Activated T-cell treated with anti-CD3 and anti-CD28 coated beads, Interleukin-2, amount 50 U/mL, for 4 hours (primary cell): ENCODE results near the gene SSX2IP. TPM values are rescaled to one million over a fixed set of nuclear protein-coding genes. Genes with fewer than 3 reads are reported as not detected.
"Not testable (repeated sequence)": the region's sequence is repeated elsewhere in the genome, so short reads cannot be mapped to it uniquely, and the experiment has no call there.

Experiments
- ATAC-seq, 2 donors: fragments of 200-7000 bp; cut with Tn5 transposase; one replicate each; pipeline ENCODE4 v1.10.0; 2021
- DNase-seq: peaks from one replicate; pipeline ENCODE4 v3.0.0-alpha.2; 2020
- H3K27me3 Mint-ChIP-seq: one replicate; pipeline ENCODE4 v1.8.0; 2021; ENCODE audit warnings: low read depth, mixed read lengths
- H3K36me3 Mint-ChIP-seq: one replicate; pipeline ENCODE4 v1.8.0; 2022; ENCODE audit warnings: mixed read lengths; ENCODE audit not compliant: insufficient read depth
- H3K4me1 Mint-ChIP-seq: one replicate; pipeline ENCODE4 v1.8.0; 2021; ENCODE audit warnings: low read depth, mixed read lengths
- H3K4me3 Mint-ChIP-seq: one replicate; pipeline ENCODE4 v1.8.0; 2021; ENCODE audit warnings: mild to moderate bottlenecking, moderate library complexity, mixed read lengths
- H3K9me3 Mint-ChIP-seq: one replicate; pipeline ENCODE4 v1.8.0; 2021; ENCODE audit warnings: mixed read lengths
- total RNA-seq, 3 donors: library from RNA; stranded (reverse); gene quantifications; one replicate each; pipeline ENCODE4 v1.2.1, GENCODE V29; 2021

The SSX2IP gene
- total RNA-seq, 3 donors from 2014 or later: 5.7 to 8.7 (median 8.4) TPM

DNA sequence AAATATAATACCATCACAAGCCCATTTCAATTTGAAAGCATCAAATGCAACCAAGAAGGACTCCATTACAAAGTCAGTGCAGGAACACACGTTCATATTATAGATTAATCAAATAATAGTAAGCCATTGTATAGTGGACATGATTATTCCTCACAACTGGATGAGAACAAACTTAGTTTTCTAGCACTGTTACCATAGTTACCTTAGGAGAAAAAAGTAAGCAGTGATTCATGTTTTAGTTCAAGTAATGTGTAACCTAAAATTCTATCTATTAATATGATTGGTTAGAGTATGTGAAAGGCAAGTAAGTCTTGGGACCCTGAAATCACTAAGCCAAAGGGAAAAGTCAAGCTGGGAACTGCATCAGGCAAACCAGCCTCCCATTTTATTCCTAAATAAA, 15.2 kb downstream of the SSX2IP start:
- Mint-ChIP-seq H3K4me1 (peaks cover 16% of the 10 kb centered on the region), H3K36me3 (peaks cover 2% of the 10 kb centered on the region), H3K27me3 (no peaks in the 10 kb centered on the region), H3K4me3 (no peak overlapping the region), H3K9me3 (no peaks in the 10 kb centered on the region)
- DNase-seq (no peak), ATAC-seq (no peak)

DNA sequence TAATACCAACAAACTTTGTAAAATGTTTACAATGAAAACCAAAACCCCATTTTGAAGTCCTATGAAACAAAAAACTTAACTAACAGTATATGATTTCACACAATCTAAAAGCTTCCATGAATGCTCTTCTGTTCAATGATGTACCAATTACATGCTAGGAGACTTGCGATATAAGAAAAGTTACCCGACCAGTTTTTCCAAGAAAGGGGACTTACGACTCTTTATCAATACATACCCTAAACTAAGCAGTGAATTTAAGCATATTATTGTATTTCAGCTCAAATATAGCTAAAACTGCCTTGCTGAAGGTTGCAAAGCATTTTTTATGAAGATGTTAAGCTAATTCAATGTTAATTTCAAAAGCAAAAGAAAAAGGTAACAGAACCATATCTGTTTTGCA, 15.6 kb downstream of the SSX2IP start:
- H3K4me3 Mint-ChIP-seq: no peak overlapping the region
- no peaks in the 10 kb centered on the region for H3K27me3 Mint-ChIP-seq
- no peak for DNase-seq
- H3K4me1 Mint-ChIP-seq: peaks cover 16% of the 10 kb centered on the region
- peaks cover 5% of the 10 kb centered on the region for H3K36me3 Mint-ChIP-seq
- no peak for ATAC-seq
- H3K9me3 Mint-ChIP-seq: no peaks in the 10 kb centered on the region

DNA sequence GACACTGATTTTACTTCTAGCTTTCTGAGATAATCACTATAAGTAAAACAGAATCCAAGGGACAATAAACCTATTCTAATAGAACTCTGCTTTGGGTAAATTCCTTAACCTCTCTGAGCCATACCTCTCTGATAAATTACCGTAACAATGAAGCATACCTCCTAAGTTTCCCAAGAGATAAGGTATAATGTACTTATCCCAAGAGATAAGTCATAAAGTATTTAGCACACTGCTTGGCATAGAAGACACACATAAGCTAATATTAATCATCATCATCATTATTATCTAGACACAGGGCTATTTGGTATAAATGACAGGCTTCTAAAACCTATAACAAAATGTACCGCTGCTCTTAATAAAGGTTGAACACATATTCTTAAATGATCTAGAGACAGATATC, 16.2 kb downstream of the SSX2IP start:
- no peaks in the 10 kb centered on the region for H3K9me3 Mint-ChIP-seq
- DNase-seq (no peak), ATAC-seq (no peak)
- H3K36me3 Mint-ChIP-seq: peaks cover 6% of the 10 kb centered on the region
- H3K27me3 Mint-ChIP-seq: no peaks in the 10 kb centered on the region
- H3K4me1 Mint-ChIP-seq: peaks cover 16% of the 10 kb centered on the region
- H3K4me3 Mint-ChIP-seq: no peak overlapping the region

DNA sequence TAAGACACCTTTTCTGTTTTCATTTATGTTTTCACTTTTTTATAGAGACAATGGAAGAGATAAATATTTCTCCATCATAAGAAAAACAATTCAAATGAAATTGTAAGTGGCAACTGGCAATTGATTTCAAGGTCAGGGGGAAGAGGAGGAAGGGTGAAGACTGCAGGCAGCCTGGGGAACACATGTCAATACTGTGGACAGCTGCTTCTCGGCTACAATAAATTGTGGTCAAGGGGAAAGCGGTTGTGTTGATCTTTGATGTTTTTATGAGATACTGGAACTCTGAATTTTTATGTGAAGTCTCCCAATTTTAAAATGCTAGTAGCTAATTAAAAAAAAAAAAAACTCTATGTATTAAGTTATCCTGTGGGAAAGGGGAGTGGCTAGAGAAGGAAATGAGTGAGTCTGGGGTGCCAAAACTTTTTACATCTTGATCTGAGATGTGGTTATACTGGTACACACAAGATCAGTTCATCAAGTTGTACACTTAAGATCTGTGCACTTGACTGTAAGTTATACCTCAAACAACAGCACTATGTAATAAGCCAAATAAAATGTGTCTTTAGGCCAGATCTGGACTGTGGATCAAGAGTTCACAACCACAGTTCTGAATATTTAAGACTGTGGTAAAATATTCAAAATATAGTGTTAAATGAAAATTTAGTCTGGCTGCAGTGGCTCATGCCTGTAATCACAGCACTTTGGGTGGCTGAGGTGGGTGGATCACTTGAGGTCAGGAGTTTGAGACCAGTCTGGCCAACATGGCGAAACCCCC, 18.0 kb downstream of the SSX2IP start:
- no peaks in the 10 kb centered on the region for H3K9me3 Mint-ChIP-seq
- H3K27me3 Mint-ChIP-seq: no peaks in the 10 kb centered on the region
- H3K4me3 Mint-ChIP-seq: no peak overlapping the region
- no peak for ATAC-seq
- no peak for DNase-seq
- peaks cover 4% of the 10 kb centered on the region for H3K36me3 Mint-ChIP-seq
- peaks cover 16% of the 10 kb centered on the region for H3K4me1 Mint-ChIP-seq

DNA sequence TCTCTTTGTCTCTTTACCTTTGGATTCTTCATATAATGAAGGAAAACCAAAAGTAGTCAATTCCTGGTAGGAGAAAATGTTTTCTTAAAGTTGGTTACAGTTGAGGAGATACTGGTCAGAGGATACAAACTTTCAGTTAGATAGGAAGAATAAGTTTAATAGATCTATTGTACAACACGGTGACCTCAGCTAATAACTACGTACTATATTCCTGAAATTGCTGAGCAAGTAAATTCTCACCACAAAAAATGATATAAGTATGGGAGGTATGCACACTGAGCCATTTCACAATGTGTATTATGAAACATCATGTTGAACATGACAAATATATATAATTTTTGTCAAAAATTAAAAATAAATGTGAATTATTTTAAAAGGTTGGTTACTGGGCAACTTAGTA, 20.4 kb downstream of the SSX2IP start:
- no peak for ATAC-seq

DNA sequence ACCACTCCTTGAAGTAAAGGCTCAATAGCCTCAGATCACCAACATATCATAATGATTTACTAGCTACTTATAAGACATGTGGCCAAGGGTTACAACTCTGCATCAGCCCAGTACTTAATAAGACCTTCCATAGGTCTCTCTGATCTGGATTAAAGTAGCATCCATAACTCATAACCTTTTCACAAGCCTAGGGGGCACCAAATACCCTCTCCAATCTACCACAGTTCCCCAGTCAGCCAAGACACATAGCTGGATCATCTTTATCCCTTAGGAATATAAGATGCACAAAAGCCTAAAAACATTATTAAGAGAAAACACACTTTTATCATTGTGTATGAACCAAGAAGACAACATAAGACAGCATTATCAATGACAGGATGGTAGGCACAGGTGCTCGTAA, 22.1 kb downstream of the SSX2IP start:
- peaks cover 5% of the 10 kb centered on the region for H3K36me3 Mint-ChIP-seq
- no peaks in the 10 kb centered on the region for H3K27me3 Mint-ChIP-seq
- DNase-seq (no peak), ATAC-seq (no peak)
- H3K9me3 Mint-ChIP-seq: no peaks in the 10 kb centered on the region
- H3K4me1 Mint-ChIP-seq: peaks cover 5% of the 10 kb centered on the region
- no peak overlapping the region for H3K4me3 Mint-ChIP-seq

More for the DNA sequence above, 20.4 kb downstream of the SSX2IP start:
- DNase-seq: no peak
- H3K4me3 Mint-ChIP-seq: no peak overlapping the region
- no peaks in the 10 kb centered on the region for H3K9me3 Mint-ChIP-seq
- no peaks in the 10 kb centered on the region for H3K27me3 Mint-ChIP-seq
- H3K4me1 Mint-ChIP-seq: peaks cover 16% of the 10 kb centered on the region
- peaks cover 5% of the 10 kb centered on the region for H3K36me3 Mint-ChIP-seq

DNA sequence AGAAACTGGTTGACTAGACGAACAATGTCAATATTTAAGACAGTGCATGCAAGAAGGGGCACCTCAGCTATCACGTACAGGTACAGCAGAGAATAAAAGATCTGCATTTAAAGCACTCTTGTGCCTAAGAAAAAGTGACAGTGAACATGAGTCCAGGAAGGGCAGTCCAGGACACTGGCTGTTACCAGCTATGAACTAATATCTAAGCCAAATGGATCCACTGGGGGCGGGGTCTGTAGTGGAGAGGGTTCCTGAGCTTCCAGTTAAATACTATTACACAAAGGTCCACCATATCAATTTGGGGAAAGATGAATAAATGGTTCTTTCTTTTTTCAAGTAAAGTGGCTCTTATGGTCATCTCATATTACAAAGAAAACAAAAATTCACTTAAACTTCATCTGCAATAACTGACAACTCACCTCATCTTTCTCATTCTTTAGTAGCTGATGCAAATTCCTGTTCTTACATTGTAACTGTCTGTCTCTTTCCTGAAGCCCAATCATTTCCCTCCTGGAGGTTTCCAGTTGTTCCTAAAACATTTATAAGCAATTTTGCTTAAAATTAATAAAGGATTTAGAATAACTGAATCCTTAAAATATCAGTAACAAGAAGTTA, 24.5 kb downstream of the SSX2IP start:
- no peak for ATAC-seq
- no peak overlapping the region for H3K4me3 Mint-ChIP-seq
- no peaks in the 10 kb centered on the region for H3K9me3 Mint-ChIP-seq
- H3K27me3 Mint-ChIP-seq: no peaks in the 10 kb centered on the region
- peaks cover 9% of the 10 kb centered on the region for H3K36me3 Mint-ChIP-seq
- no peak for DNase-seq
- no peaks in the 10 kb centered on the region for H3K4me1 Mint-ChIP-seq

DNA sequence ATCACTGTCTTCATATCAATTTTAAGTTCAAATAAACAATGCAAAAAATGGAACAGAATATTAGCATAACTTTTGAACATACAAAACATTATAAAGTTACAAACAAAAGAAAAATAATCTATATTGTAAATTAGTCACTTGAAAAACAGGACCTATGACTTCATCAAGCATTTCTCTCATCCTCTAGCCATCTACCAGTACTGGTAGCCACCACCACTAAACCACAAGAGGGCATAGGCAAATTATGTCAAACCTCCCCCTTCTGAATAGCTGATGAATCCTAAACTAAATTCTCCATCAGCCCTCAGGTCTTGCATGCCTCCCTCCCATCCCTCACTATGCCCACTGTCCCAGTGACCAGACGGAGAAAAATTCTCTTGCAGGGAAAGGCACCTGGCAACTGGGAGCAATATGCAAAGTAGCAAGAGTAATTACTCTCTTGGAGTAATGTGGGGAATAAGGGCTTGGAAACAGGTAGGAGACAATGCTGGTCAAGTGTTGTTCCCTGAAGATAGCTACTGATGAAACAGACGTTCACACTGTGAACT, 37.1 kb downstream of the SSX2IP start:
- ATAC-seq: no peak
- DNase-seq: no peak
- Mint-ChIP-seq H3K4me1 (no peaks in the 10 kb centered on the region), H3K4me3 (no peak overlapping the region), H3K27me3 (no peaks in the 10 kb centered on the region), H3K36me3 (peaks cover 25% of the 10 kb centered on the region), H3K9me3 (no peaks in the 10 kb centered on the region)

DNA sequence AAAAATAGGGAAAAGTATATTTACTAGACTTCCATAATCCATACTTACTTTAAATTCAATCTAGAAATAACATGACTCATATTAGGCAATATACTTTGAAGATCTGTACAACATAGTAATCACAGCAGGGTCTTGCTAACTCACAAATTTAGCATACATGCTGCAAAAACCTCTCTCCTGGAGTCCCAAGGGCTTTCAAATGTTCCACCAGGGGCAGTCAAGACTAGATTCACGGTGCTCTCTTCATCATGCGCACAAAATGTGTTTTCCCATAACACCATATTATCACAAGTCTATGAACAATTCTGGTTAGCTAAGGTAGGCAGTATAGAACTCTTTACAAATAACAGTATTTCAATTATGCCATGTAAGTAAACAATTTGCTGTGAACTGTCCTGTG, 45.8 kb downstream of the SSX2IP start:
- Mint-ChIP-seq H3K4me3 (no peak overlapping the region), H3K27me3 (no peaks in the 10 kb centered on the region), H3K9me3 (no peaks in the 10 kb centered on the region), H3K4me1 (no peaks in the 10 kb centered on the region), H3K36me3 (peaks cover 9% of the 10 kb centered on the region)
- ATAC-seq (no peak), DNase-seq (no peak)

DNA sequence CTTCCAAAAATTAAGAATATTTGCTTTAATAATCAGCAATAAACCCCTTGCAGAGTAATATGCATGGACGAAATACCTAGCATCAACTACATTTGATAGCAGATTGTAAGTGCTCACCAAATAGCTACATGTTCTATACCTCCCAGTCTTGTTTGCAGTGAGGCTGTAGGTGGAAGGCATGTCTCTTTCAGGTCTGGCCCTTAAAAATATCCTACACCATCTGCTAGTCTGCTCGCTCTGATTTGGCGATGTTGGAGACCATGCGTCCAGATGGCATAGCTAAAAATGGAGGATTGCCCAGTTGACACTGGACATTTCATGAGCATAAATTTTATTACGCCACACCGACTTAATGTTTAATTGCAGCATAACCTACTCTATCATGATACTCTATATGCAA, 47.1 kb downstream of the SSX2IP start:
- Mint-ChIP-seq H3K36me3 (peaks cover 9% of the 10 kb centered on the region), H3K9me3 (no peaks in the 10 kb centered on the region), H3K27me3 (no peaks in the 10 kb centered on the region), H3K4me3 (no peak overlapping the region), H3K4me1 (no peaks in the 10 kb centered on the region)
- ATAC-seq (no peak), DNase-seq (no peak)

DNA sequence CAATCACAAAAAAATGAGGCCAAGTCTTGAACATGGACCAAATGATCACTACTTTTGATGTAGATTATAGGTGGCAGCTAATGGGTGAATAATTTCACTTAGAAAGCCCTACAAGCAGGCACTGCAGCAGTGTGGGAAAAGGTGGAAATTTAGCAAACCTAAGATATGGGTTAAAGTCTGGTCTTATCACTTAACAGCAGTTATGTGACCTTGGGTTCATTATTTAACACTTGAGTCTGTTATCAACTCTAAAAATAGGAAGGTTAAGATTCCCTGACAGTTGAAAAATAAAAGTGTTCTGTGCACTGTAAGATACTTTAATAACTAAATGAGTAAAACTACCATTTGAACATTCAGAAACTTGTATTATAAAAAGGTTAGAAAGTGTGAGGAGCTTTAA, 47.5 kb downstream of the SSX2IP start:
- Mint-ChIP-seq H3K9me3 (no peaks in the 10 kb centered on the region), H3K4me3 (no peak overlapping the region), H3K36me3 (peaks cover 9% of the 10 kb centered on the region), H3K27me3 (no peaks in the 10 kb centered on the region), H3K4me1 (no peaks in the 10 kb centered on the region)
- DNase-seq (no peak), ATAC-seq (no peak)

DNA sequence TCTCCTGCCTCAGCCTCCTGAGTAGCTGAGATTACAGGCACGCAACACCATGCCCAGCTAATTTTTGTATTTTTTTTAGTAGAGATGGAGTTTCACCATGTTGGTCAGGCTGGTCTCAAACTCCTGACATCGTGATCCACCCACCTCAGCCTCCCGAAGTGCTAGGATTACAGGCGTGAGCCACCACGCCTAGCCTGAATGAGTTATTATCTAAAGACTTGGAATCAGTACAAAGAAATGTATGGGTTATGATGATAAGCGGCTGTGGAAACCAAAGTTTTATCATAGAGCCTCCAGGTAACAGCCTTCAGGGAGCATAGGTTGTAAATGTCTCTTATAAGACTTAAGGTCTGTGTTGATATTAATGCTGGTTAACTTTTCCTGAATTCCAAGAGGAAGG, 50.5 kb downstream of the SSX2IP start:
- H3K36me3 Mint-ChIP-seq, DNase-seq, ATAC-seq: not testable (repeated sequence)

DNA sequence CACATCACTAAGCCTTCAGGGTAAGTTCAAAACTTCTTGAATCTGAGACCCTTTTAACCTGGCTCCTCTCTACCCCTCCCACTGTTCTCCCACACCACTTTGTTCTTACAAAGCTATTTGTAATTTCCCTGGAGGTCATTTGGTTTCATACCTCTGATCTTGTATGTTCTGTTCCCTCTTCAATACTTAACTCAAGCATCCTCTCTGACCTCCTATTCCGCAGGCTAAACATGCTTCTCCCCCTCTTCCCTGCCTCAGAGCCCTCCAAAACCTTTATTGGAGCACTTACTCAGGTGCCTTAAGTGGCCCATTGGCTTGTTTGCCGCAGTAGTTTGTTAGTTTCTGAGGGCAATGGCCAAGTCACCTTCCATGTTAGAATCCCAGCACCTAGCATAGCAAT, 54.8 kb downstream of the SSX2IP start:
- DNase-seq: no peak
- Mint-ChIP-seq H3K4me1 (no peaks in the 10 kb centered on the region), H3K4me3 (no peak overlapping the region), H3K36me3 (no peaks in the 10 kb centered on the region), H3K9me3 (no peaks in the 10 kb centered on the region), H3K27me3 (peaks cover 4% of the 10 kb centered on the region)
- no peak for ATAC-seq

More for the DNA sequence above, 50.5 kb downstream of the SSX2IP start:
- not testable (repeated sequence) for H3K4me3 Mint-ChIP-seq, H3K4me1 Mint-ChIP-seq, H3K9me3 Mint-ChIP-seq, H3K27me3 Mint-ChIP-seq

DNA sequence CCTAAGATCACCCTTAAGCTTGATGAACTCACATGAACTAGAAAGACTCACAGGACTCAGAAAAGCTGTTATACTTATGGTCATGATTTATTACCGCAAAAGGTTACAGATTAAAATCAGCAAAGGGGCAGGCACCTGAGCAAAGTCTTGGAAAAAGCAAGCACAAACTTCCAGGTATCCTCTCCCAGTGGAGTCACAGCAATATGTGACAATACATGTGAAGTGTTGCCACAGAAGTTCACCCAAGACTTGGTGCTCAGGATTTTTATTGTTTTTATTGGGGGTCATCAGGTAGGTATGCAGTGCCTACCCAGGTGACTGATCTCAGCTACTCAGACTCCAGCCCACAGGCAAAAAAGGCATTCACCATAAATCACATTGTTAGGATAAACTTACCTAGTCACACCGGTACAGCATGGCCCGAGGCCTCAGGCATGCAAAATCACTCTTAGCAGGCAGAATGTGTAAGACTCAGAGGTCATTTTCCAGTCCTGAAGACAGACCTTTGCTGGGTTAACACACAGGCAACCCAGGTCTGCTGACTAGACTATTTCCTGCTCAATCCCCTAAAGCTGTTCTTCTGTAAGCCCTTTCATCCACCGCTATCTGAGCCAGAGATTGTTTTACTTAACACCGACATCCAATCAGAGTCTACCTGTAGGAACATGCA, 55.6 kb downstream of the SSX2IP start:
- DNase-seq (no peak), ATAC-seq (no peak)
- H3K4me1 Mint-ChIP-seq: no peaks in the 10 kb centered on the region
- H3K9me3 Mint-ChIP-seq: no peaks in the 10 kb centered on the region
- H3K27me3 Mint-ChIP-seq: peaks cover 4% of the 10 kb centered on the region
- no peak overlapping the region for H3K4me3 Mint-ChIP-seq
- no peaks in the 10 kb centered on the region for H3K36me3 Mint-ChIP-seq
